Upper lobe of left lung (tissue), 6 donors: ENCODE results near the gene SELENON. TPM values are rescaled to one million over a fixed set of nuclear protein-coding genes. Genes with fewer than 3 reads are reported as not detected.

Experiments used
- ATAC-seq, 2 donors: fragments of 200-7000 bp; cut with Tn5 transposase; one replicate each; pipeline ENCODE4 v1.9.1; 2022; ENCODE audit warnings: mild to moderate bottlenecking in 2 of 2, moderate library complexity in 2 of 2; ENCODE audit not compliant: low FRiP score in 2 of 2
- DNase-seq, 2 donors: peaks; one replicate each; pipeline ENCODE4 v3.0.0-alpha.2; 2019 to 2020
- H3K27ac ChIP-seq, 4 donors: fragments of 200-600 bp; sonication (generic); one replicate each; pipeline ENCODE4 v1.5.1; 2016 to 2019
- H3K27me3 ChIP-seq, 4 donors: fragments of 200-600 bp; sonication (generic); one replicate each; pipeline ENCODE4 v1.5.1; 2017 to 2019
- H3K36me3 ChIP-seq, 4 donors: fragments of 200-600 bp; sonication (generic); one replicate each; pipeline ENCODE4 v1.5.1; 2016 to 2019
- H3K4me1 ChIP-seq, 4 donors: fragments of 200-600 bp; sonication (generic); one replicate each; pipeline ENCODE4 v1.5.1; 2018 to 2019
- H3K4me3 ChIP-seq, 4 donors: fragments of 200-600 bp; sonication (generic); one replicate each; pipeline ENCODE4 v1.5.1; 2017 to 2019; ENCODE audit warnings: mild to moderate bottlenecking in 2 of 4, moderate library complexity in 1 of 4
- H3K9me3 ChIP-seq, 4 donors: fragments of 200-600 bp; sonication (generic); one replicate each; pipeline ENCODE4 v1.5.1; 2018 to 2019
- CTCF ChIP-seq, 6 experiments: fragments of 450-650 bp in 4 of 6; fragments of 200-600 bp in 2 of 6; sonication (generic) in 2 of 6; IDR thresholded peaks; one replicate each; pipeline ENCODE4 v1.5.1; 2016 to 2019; ENCODE audit warnings: antibody characterized with exemption in 6 of 6
- EP300 ChIP-seq, 4 donors: sonication (generic); formaldehyde crosslinking; IDR thresholded peaks; one replicate each; pipeline ENCODE4 v1.5.1; 2017; ENCODE audit warnings: antibody characterized with exemption in 4 of 4, control low read depth in 2 of 4
- POLR2A ChIP-seq, 4 donors: fragments of 450-650 bp; IDR thresholded peaks; one replicate each; pipeline ENCODE4 v1.5.1; 2016 to 2017; ENCODE audit warnings: antibody characterized with exemption in 4 of 4, mild to moderate bottlenecking in 2 of 4
- POLR2AphosphoS5 ChIP-seq, 2 donors: sonication (generic); formaldehyde crosslinking; IDR thresholded peaks; one replicate each; pipeline ENCODE4 v1.5.1; 2017; ENCODE audit warnings: antibody characterized with exemption in 2 of 2
- WGBS, 2 donors: methylation state at CpG; one replicate each; pipeline ENCODE4 v1.1.5; 2017 to 2018; 5-methylcytosine and 5-hydroxymethylcytosine counted together
- total RNA-seq, 6 donors: library from RNA; depleted of rRNA in 4 of 6; stranded (reverse); fragments of >200 nt in 4 of 6; gene quantifications; one replicate each; pipeline versions ENCODE4 v1.1.0 to v1.2.1, GENCODE V29; 2016 to 2021
- donor health status: DM: no; HTN: no; CAD: no; lungs with moderate emphysema.
- donor health status: DM: no; HTN: yes; CAD: no; lungs with severe emphysema.

The SELENON gene
- total RNA-seq, 6 donors from 2014 or later: 22.0 to 91.1 (median 60.5) TPM

GRCh38 chr1:25843483-25843882 is 43.5 kb downstream of the SELENON start:
- 85 to 87% methylated on average over 3 of the region's 3 CpGs for WGBS, 2 donors
- no peak for ATAC-seq

GRCh38 chr1:25844536-25845337 is 44.7 kb downstream of the SELENON start:
- no peak overlapping the region for H3K4me3 ChIP-seq
- 93 to 95% methylated on average over 3 of the region's 3 CpGs for WGBS, 2 donors
- DNase-seq (no peak), ATAC-seq (no peak)
- H3K4me1 ChIP-seq: no peaks in the 10 kb centered on the region
- H3K36me3 ChIP-seq: no peaks in the 10 kb centered on the region
- H3K9me3 ChIP-seq: no peaks in the 10 kb centered on the region
- H3K27me3 ChIP-seq: no peaks in the 10 kb centered on the region
- TF ChIP-seq POLR2AphosphoS5 (IDR thresholded peaks at IDR 0.05) (no peak), POLR2A (IDR thresholded peaks at IDR 0.05) (no peak), CTCF (IDR thresholded peaks at IDR 0.05) (no peak), EP300 (IDR thresholded peaks at IDR 0.05) (no peak)
- H3K27ac ChIP-seq: no peak overlapping the region

More at GRCh38 chr1:25843483-25843882, 43.5 kb downstream of the SELENON start:
- no peak for DNase-seq
- no peaks in the 10 kb centered on the region for H3K36me3 ChIP-seq
- no peaks in the 10 kb centered on the region for H3K27me3 ChIP-seq
- no peaks in the 10 kb centered on the region for H3K4me1 ChIP-seq
- H3K9me3 ChIP-seq: no peaks in the 10 kb centered on the region
- H3K27ac ChIP-seq: no peak overlapping the region
- TF ChIP-seq POLR2AphosphoS5 (IDR thresholded peaks at IDR 0.05) (no peak), EP300 (IDR thresholded peaks at IDR 0.05) (no peak), POLR2A (IDR thresholded peaks at IDR 0.05) (no peak)
- H3K4me3 ChIP-seq: no peak overlapping the region

- no peak for DNase-seq
- no peaks in the 10 kb centered on the region for H3K27me3 ChIP-seq
- 79 to 87% methylated on average over 5 of the region's 5 CpGs for WGBS, 2 donors
- TF ChIP-seq CTCF (IDR thresholded peaks at IDR 0.05): no peak
- no peak for TF ChIP-seq POLR2A (IDR thresholded peaks at IDR 0.05)
- TF ChIP-seq EP300 (IDR thresholded peaks at IDR 0.05): no peak
- TF ChIP-seq POLR2AphosphoS5 (IDR thresholded peaks at IDR 0.05): no peak
- H3K36me3 ChIP-seq: no peaks in the 10 kb centered on the region
- no peak overlapping the region for H3K27ac ChIP-seq
- H3K4me3 ChIP-seq: no peak overlapping the region
- no peaks in the 10 kb centered on the region for H3K4me1 ChIP-seq
- ATAC-seq: no peak
- no peaks in the 10 kb centered on the region for H3K9me3 ChIP-seq
These were observed 45.7 kb downstream of the SELENON start for GRCh38 chr1:25845664-25846063.

- Histone ChIP-seq H3K4me3 (no peak overlapping the region), H3K27ac (no peak overlapping the region), H3K9me3 (no peaks in the 10 kb centered on the region), H3K4me1 (no peaks in the 10 kb centered on the region), H3K27me3 (no peaks in the 10 kb centered on the region), H3K36me3 (no peaks in the 10 kb centered on the region)
- TF ChIP-seq CTCF (IDR thresholded peaks at IDR 0.05) (no peak), POLR2A (IDR thresholded peaks at IDR 0.05) (no peak), POLR2AphosphoS5 (IDR thresholded peaks at IDR 0.05) (no peak), EP300 (IDR thresholded peaks at IDR 0.05) (no peak)
- 78 to 83% methylated on average over 4 of the region's 4 CpGs for WGBS, 2 donors
- DNase-seq (no peak), ATAC-seq (no peak)
These were observed 47.9 kb downstream of the SELENON start for GRCh38 chr1:25847929-25848328.

- Histone ChIP-seq H3K27ac (no peak overlapping the region), H3K27me3 (no peaks in the 10 kb centered on the region), H3K9me3 (no peaks in the 10 kb centered on the region), H3K4me1 (no peaks in the 10 kb centered on the region), H3K4me3 (no peak overlapping the region), H3K36me3 (no peaks in the 10 kb centered on the region)
- DNase-seq: no peak
- TF ChIP-seq POLR2AphosphoS5 (IDR thresholded peaks at IDR 0.05) (no peak), POLR2A (IDR thresholded peaks at IDR 0.05) (no peak), EP300 (IDR thresholded peaks at IDR 0.05) (no peak), CTCF (IDR thresholded peaks at IDR 0.05) (no peak)
- ATAC-seq: no peak
- WGBS, 2 donors: 79 to 85% methylated on average over 1 of the region's 1 CpG
These were observed 48.5 kb downstream of the SELENON start for GRCh38 chr1:25848531-25848930.
